H1 (cell line): ENCODE data around the gene AP5M1. TPM values are rescaled to one million over a fixed set of nuclear protein-coding genes. Genes with fewer than 3 reads are reported as not detected.

Experiments used
- CTCF ChIA-PET: fragments of 300-600 bp; sonication (Branson Sonifier 250); formaldehyde crosslinking; loops from one replicate; lab custom pipeline; 2021; ENCODE audit not compliant: partially characterized antibody; lab: Charles Lee
- POLR2A ChIA-PET: fragments of 300-600 bp; sonication (Branson Sonifier 250); formaldehyde crosslinking; loops from one replicate; lab custom pipeline; 2021; ENCODE audit warnings: inconsistent platforms; ENCODE audit not compliant: partially characterized antibody; lab: Charles Lee
- DNase-seq, 2 experiments: peaks; one replicate each; pipeline versions ENCODE4 v3.0.0 to v3.0.0-alpha.2; 2010 to 2022; ENCODE audit warnings: low spot score in 2 of 2, low read depth in 1 of 2, mixed read lengths in 1 of 2
- FAIRE-seq: peaks from 2 replicates; lab custom pipeline; 2011; peaks lifted over from hg19 to GRCh38; lab: Jason Lieb, UNC
- H2AFZ ChIP-seq: 2 replicates; pipeline ENCODE4 v1.8.1; 2012; ENCODE audit warnings: low read length, inconsistent platforms
- H2AK5ac ChIP-seq: 2 replicates; pipeline ENCODE4 v1.6.1; 2013; ENCODE audit warnings: low read depth, low read length
- H2BK120ac ChIP-seq: replicated peaks from 2 replicates; pipeline ENCODE3; 2013; ENCODE audit warnings: low read depth, low read length, inconsistent platforms
- H2BK12ac ChIP-seq: 2 replicates; pipeline ENCODE4 v1.6.1; 2013; ENCODE audit warnings: low read depth, low read length
- H2BK15ac ChIP-seq: 2 replicates; pipeline ENCODE4 v1.6.1; 2013; ENCODE audit warnings: low read length
- H2BK20ac ChIP-seq: 2 replicates; pipeline ENCODE4 v1.6.1; 2013; ENCODE audit warnings: low read length
- H2BK5ac ChIP-seq: 2 replicates; pipeline ENCODE4 v1.6.1; 2013; ENCODE audit warnings: low read depth, low read length
- H3K14ac ChIP-seq: 2 replicates; pipeline ENCODE4 v1.6.1; 2013; ENCODE audit warnings: inconsistent platforms; ENCODE audit not compliant: insufficient read length
- H3K18ac ChIP-seq: 2 replicates; pipeline ENCODE4 v1.6.1; 2013; ENCODE audit warnings: low read length; ENCODE audit errors: extremely low read depth
- H3K23ac ChIP-seq: 2 replicates; pipeline ENCODE4 v1.6.1; 2013; ENCODE audit warnings: inconsistent platforms; ENCODE audit not compliant: insufficient read length
- H3K23me2 ChIP-seq: 2 replicates; pipeline ENCODE4 v1.6.1; 2013; ENCODE audit warnings: low read depth, low read length
- H3K27ac ChIP-seq: 2 replicates; pipeline ENCODE4 v1.6.1; 2011; ENCODE audit warnings: low read depth, low read length, inconsistent platforms
- H3K27me3 ChIP-seq, 4 experiments: replicated peaks in 1 of 4; 1 replicate in 1 of 4; 2 replicates in 3 of 4; pipeline versions ENCODE4 v1.6.1 to v1.8.1; 2011 to 2013; ENCODE audit warnings: low read length in 3 of 4, mild to moderate bottlenecking in 3 of 4, inconsistent platforms in 2 of 4, mixed read lengths in 2 of 4, moderate library complexity in 1 of 4; ENCODE audit not compliant: control insufficient read depth in 3 of 4, insufficient read depth in 3 of 4; ENCODE audit errors: extremely low read depth in 1 of 4
- H3K36me3 ChIP-seq, 4 experiments: 2 replicates each; pipeline versions ENCODE4 v1.6.1 to v1.8.1; 2011 to 2013; ENCODE audit warnings: mild to moderate bottlenecking in 4 of 4, low read length in 3 of 4, moderate library complexity in 2 of 4, control low read depth in 1 of 4, inconsistent platforms in 1 of 4; ENCODE audit not compliant: insufficient read depth in 4 of 4, control insufficient read depth in 2 of 4
- H3K4ac ChIP-seq: replicated peaks from 2 replicates; pipeline ENCODE3; 2013; ENCODE audit warnings: low read length, low read depth, mixed read lengths, inconsistent platforms; ENCODE audit not compliant: insufficient read length
- H3K4me1 ChIP-seq, 4 experiments: replicated peaks in 1 of 4; 1 replicate in 1 of 4; 2 replicates in 3 of 4; pipeline versions ENCODE4 v1.6.1 to v1.8.1; 2011 to 2013; ENCODE audit warnings: low read length in 3 of 4, inconsistent platforms in 2 of 4, mixed read lengths in 1 of 4; ENCODE audit not compliant: insufficient read depth in 4 of 4, control insufficient read depth in 3 of 4
- H3K4me2 ChIP-seq, 2 experiments: 2 replicates each; pipeline versions ENCODE4 v1.6.1 to v1.8.1; 2011 to 2013; ENCODE audit warnings: low read depth in 2 of 2, low read length in 2 of 2, control low read depth in 1 of 2, inconsistent platforms in 1 of 2, mild to moderate bottlenecking in 1 of 2; ENCODE audit not compliant: insufficient read depth in 1 of 2
- H3K4me3 ChIP-seq, 4 experiments: fragments of 200-600, 300-600 bp in 1 of 4; sonication (generic), shearing (Covaris generic), sonication (Bioruptor Twin) in 1 of 4; 2 replicates each; pipeline versions ENCODE4 v1.5.1 to v1.8.1; 2011 to 2016; ENCODE audit warnings: low read length in 4 of 4, low read depth in 3 of 4, control low read depth in 2 of 4, inconsistent platforms in 2 of 4, mild to moderate bottlenecking in 2 of 4, mixed read lengths in 1 of 4, moderate library complexity in 1 of 4; ENCODE audit not compliant: insufficient read depth in 2 of 4; ENCODE audit errors: extremely low read depth in 1 of 4
- H3K56ac ChIP-seq: replicated peaks from 2 replicates; pipeline ENCODE3; 2013; ENCODE audit warnings: low read depth, mild to moderate bottlenecking, mixed read lengths, low read length, inconsistent platforms; ENCODE audit not compliant: insufficient read length
- H3K79me1 ChIP-seq: 2 replicates; pipeline ENCODE4 v1.6.1; 2013; ENCODE audit warnings: low read depth, low read length, control low read depth
- H3K79me2 ChIP-seq, 2 experiments: 2 replicates each; pipeline versions ENCODE4 v1.6.1 to v1.8.1; 2012 to 2013; ENCODE audit warnings: low read length in 2 of 2, mild to moderate bottlenecking in 2 of 2, inconsistent platforms in 1 of 2; ENCODE audit not compliant: insufficient read depth in 2 of 2, control insufficient read depth in 1 of 2
- H3K9ac ChIP-seq, 4 experiments: replicated peaks in 1 of 4; 1 replicate in 1 of 4; 2 replicates in 3 of 4; pipeline versions ENCODE4 v1.6.1 to v1.8.1; 2011 to 2013; ENCODE audit warnings: low read depth in 3 of 4, low read length in 3 of 4, control low read depth in 2 of 4, mild to moderate bottlenecking in 2 of 4, moderate library complexity in 2 of 4, inconsistent platforms in 1 of 4; ENCODE audit errors: extremely low read depth in 1 of 4
- H3K9me3 ChIP-seq, 2 experiments: 2 replicates each; pipeline versions ENCODE4 v1.6.1 to v1.8.1; 2012 to 2013; ENCODE audit warnings: mild to moderate bottlenecking in 2 of 2, moderate library complexity in 2 of 2, control low read depth in 1 of 2, inconsistent platforms in 1 of 2, low read depth in 1 of 2, low read length in 1 of 2, mixed read lengths in 1 of 2; ENCODE audit not compliant: insufficient read depth in 2 of 2
- H4K20me1 ChIP-seq, 2 experiments: replicated peaks in 1 of 2; 2 replicates each; pipeline versions ENCODE3 to v1.8.1; 2011 to 2013; ENCODE audit warnings: inconsistent platforms in 2 of 2, low read length in 2 of 2, mild to moderate bottlenecking in 1 of 2; ENCODE audit not compliant: insufficient read depth in 2 of 2, control insufficient read depth in 1 of 2
- H4K5ac ChIP-seq: 2 replicates; pipeline ENCODE4 v1.6.1; 2013; ENCODE audit warnings: low read length, low read depth, mixed read lengths, inconsistent platforms; ENCODE audit not compliant: insufficient read length
- H4K8ac ChIP-seq: 2 replicates; pipeline ENCODE4 v1.8.0; 2013; ENCODE audit warnings: mild to moderate bottlenecking, moderate library complexity, low read length, inconsistent platforms; ENCODE audit not compliant: insufficient read depth; ENCODE audit errors: extremely low read depth
- H4K91ac ChIP-seq: replicated peaks from 2 replicates; pipeline ENCODE3; 2013; ENCODE audit warnings: low read length, mixed read lengths, inconsistent platforms; ENCODE audit not compliant: insufficient read length
- ATF3 ChIP-seq: IDR thresholded peaks from 2 replicates; pipeline ENCODE4 v1.6.1; 2011; ENCODE audit warnings: low read depth, mild to moderate bottlenecking, low read length; ENCODE audit not compliant: insufficient read depth
- CBX5 ChIP-seq: fragments of 300-800, 300-1000 bp; sonication (generic); IDR thresholded peaks from 2 replicates; pipeline ENCODE4 v1.7.1; 2016; ENCODE audit warnings: antibody characterized with exemption, low read length, low read depth
- CTCF ChIP-seq, 3 experiments: IDR thresholded peaks; 1 replicate in 2 of 3; 2 replicates in 1 of 3; pipeline versions ENCODE4 v1.5.1 to v1.6.1; 2011; ENCODE audit warnings: low read length in 3 of 3, mild to moderate bottlenecking in 3 of 3, inconsistent platforms in 2 of 3, low read depth in 1 of 3, moderate library complexity in 1 of 3; ENCODE audit not compliant: insufficient read depth in 1 of 3; ENCODE audit errors: control extremely low read depth in 1 of 3
- POLR2AphosphoS5 ChIP-seq: IDR thresholded peaks from 2 replicates; pipeline ENCODE4 v1.6.1; 2011; ENCODE audit warnings: low read depth, low read length
- TBP ChIP-seq: IDR thresholded peaks from 2 replicates; pipeline ENCODE4 v1.6.1; 2011; ENCODE audit warnings: low read depth, low read length, improper control_type of control experiment
- WGBS, 2 experiments: shearing (Covaris generic) in 1 of 2; methylation state at CpG; one replicate each; pipeline versions ENCODE4 v1.1.6 to v1.1.7; 2013 to 2015; ENCODE audit warnings: low lambda C conversion rate in 2 of 2, mixed read lengths in 2 of 2, inconsistent platforms in 1 of 2, low coverage in 1 of 2, missing lambda C conversion rate in 1 of 2; ENCODE audit not compliant: insufficient replicate concordance in 2 of 2, insufficient coverage in 1 of 2, insufficient read length in 1 of 2; ENCODE audit errors: extremely low coverage in 1 of 2, missing lambda C conversion rate in 1 of 2; 5-methylcytosine and 5-hydroxymethylcytosine counted together
- polyA plus RNA-seq, 7 experiments: library from polyadenylated mRNA; depleted of rRNA in 3 of 7; stranded (reverse) in 5 of 7; unstranded in 2 of 7; fragments of >200 nt in 5 of 7; fragments of 200-250 nt in 2 of 7; gene quantifications; 1 replicate in 5 of 7; 2 replicates in 1 of 7; 4 replicates in 1 of 7; pipeline versions ENCODE4 v1.2.1 to v1.2.3, GENCODE V29; 2011 to 2013; ENCODE audit warnings: missing spikeins in 2 of 7, mixed read lengths in 2 of 7
- total RNA-seq: library from RNA; stranded (reverse); fragmentation: NEBNext Ultra II Directional; extraction: Animal tissue kit (Norgen Biotek cat#: 25700); gene quantifications from 2 replicates; pipeline ENCODE4 v1.2.1, GENCODE V29; 2021

The AP5M1 gene
- total and polyA plus RNA-seq, 2 of the 8 experiments (the other 6 are each of a cell fraction or from before 2014, with no cell fraction given) = 20.9 to 51.9 TPM

- no peak for FAIRE-seq
- ChIA-PET POLR2A (no interaction called here), CTCF (interaction anchor here (0.9 kb wide), 1 partner anchor 91 kb away, joined by 3 read pairs; no protein-coding TSS in a partner anchor)
- Histone ChIP-seq H4K20me1 (peaks cover 0 to 1% of the 10 kb centered on the region in 2 experiments), H3K4me3 (no peak overlapping the region), H4K8ac (no peak overlapping the region), H3K9ac (no peak overlapping the region), H3K4me2 (no peak overlapping the region), H3K36me3 (peaks cover 2 to 17% (median 3%) of the 10 kb centered on the region in 4 experiments; a peak in 5 of 8 replicates), H2BK20ac (no peak overlapping the region), H3K27me3 (no peaks in the 10 kb centered on the region), H3K4me1 (peaks cover 0 to 3% (median 0%) of the 10 kb centered on the region in 4 experiments; a peak in 1 of 7 replicates), H3K18ac (no peak overlapping the region), H4K5ac (no peak overlapping the region), H2BK120ac (no peak overlapping the region), H2BK5ac (no peak overlapping the region), H2AFZ (no peak overlapping the region), H3K27ac (no peak overlapping the region), H3K79me1 (no peaks in the 10 kb centered on the region), H3K4ac (no peak overlapping the region), H3K9me3 (no peaks in the 10 kb centered on the region), H3K56ac (no peak overlapping the region), H3K14ac (no peak overlapping the region), H3K79me2 (no peaks in the 10 kb centered on the region), H2BK12ac (no peak overlapping the region), H2AK5ac (no peak overlapping the region), H2BK15ac (no peak overlapping the region), H4K91ac (no peak overlapping the region), H3K23ac (no peak overlapping the region), H3K23me2 (no peaks in the 10 kb centered on the region)
- 96 to 100% methylated on average over 2 to 3 of the region's 3 CpGs for WGBS, 2 experiments
- no peak for DNase-seq
- TF ChIP-seq TBP = no peak
- no peak for TF ChIP-seq POLR2AphosphoS5
- no peak for TF ChIP-seq ATF3
- TF ChIP-seq CBX5 = no peak
- no peak for TF ChIP-seq CTCF (IDR thresholded peaks at IDR 0.05; ENCODE audit: control extremely low read depth in 1 of 3, insufficient read depth in 1 of 3, low read depth in 1 of 3, low read length in 3 of 3)
These were observed 46.8 kb upstream of the AP5M1 start for GRCh38 chr14:57221931-57222330.
